ENCODE data around the gene MBD6.

The MBD6 gene

DNA sequence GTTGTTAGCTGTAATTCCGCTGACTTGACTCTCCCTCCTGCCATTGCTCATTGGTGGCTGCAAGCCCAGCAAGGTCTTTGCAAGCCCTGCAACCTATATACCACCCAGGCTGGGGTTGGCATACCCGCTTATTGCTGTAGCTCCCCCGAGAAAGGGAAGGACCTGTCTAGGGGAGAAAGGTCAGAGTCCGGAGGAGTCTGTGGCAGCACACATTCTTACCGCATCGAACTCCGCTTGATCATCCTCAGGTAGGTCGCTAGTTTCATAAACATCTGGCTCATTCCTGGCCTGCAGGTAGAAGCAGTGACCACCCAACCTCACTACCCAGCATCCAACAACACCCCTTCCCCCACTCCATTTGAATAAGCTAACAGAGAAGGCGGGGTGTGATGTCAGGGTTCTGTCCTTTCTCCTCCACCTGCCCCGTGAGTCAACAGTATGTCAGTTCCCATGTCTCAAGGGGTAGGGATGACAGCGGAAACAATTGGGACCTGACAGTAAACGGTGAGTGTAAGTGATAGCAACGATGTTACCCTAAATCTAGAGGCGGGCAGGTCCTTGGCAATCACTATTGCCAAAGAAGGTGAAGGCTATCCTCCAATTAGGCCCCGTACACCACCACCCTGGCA lies 23.3 kb downstream of the MBD6 start:
- Mint-ChIP-seq H3K27me3 (peaks cover 9% of the 10 kb centered on the region), H3K4me3 (peak overlapping the region; percentile 95), H3K27ac (peak overlapping the region; percentile 95), H3K36me3 (ENCODE audit: low read depth) (peaks cover 25% of the 10 kb centered on the region), H3K4me1 (ENCODE audit: low read depth) (peaks cover 38% of the 10 kb centered on the region), H3K9me3 (no peaks in the 10 kb centered on the region)

DNA sequence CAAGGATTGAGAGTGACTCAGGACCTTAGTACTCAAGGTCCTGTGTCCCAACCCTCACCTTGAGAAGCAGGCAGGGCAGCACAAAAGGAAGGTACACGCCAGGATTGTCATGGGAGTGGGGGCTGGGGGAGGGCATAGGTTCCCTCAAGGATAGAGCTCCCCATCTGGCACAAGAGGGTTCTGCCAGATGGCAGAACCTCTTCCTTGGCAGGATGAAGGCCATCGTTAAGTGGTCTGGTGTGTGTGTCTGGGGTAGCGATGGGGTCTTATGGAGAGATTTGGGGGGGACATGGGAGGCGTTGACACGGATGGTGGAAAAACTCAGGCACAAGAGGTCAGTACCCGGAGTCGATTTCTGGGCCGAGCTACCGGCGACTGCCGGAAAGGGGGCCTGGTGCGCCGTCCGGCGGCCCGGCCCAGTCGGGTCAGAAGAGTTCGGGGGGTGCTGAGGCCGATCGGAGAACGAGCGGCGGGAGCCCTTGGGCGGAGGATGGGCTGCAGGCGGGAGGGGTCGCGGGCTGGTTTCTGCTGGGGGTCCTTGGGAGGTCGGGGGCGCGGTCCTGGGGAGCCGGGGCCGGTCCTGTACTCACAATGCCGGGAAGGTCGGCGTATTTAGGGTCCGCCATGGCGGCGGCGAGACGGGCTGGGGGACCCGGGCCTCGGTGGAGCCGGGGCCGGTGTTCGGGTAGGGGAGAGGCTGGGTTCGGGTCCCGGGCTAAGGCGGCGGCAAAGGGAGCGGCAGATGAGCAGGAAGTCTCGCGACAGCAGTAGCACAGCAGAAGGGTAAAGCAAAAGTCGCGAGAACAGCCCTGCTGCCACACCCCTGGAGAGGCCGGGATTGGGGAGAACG lies 24.0 kb downstream of the MBD6 start, which contains the start of gene DCTN2:
TSS of gene DCTN2 (minus strand) at position 755 of the 850 bp plus-strand sequence. CDS start at position 626, 129 bp downstream.
- Mint-ChIP-seq H3K27me3 (peaks cover 9% of the 10 kb centered on the region), H3K4me3 (peak within 1 kb of the TSS; percentile 95)

DNA sequence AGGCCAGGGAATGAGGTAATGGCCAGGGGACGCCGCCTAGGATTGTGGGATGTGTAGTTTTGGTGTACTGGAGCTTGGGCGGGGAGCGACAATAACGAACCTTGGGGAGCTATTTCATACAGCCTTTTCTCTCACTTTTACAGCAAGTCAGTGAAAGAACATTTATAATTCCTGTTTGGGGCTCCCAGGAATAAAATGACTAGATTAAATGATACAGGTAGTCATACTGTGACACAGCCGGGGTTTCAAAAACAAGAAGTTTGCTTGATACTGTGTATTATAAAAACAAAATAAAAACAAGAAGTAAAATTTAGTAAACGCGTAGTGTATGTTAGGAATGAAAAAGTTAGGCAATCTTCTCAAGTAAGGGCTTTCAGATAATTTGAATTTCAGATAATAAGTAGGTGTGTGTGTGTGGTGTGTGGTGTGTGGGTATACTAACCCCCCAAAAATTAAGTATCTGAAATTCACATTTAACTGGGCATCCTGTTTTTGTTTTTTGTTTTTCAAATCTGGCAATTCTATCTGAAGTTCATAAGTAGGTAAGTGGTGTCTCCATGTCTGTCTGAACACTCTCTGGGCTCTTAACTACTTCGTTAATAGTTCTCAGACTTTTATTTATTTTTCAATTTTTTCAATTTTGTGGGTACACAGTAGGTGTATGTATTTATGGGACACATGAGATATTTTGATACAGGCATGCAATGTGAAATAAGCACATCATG lies 24.8 kb downstream of the MBD6 start:
- peaks cover 9% of the 10 kb centered on the region for H3K27me3 Mint-ChIP-seq
- no peaks in the 10 kb centered on the region for H3K9me3 Mint-ChIP-seq
- H3K27ac Mint-ChIP-seq, result peak overlapping the region; percentile 45
- peaks cover 20% of the 10 kb centered on the region for H3K36me3 Mint-ChIP-seq (ENCODE audit: low read depth)
- peak overlapping the region; percentile 95 for H3K4me3 Mint-ChIP-seq
- H3K4me1 Mint-ChIP-seq (ENCODE audit: low read depth), result peaks cover 38% of the 10 kb centered on the region

More for the DNA sequence above, 24.0 kb downstream of the MBD6 start, which contains the start of gene DCTN2:
- Mint-ChIP-seq H3K27ac (peak within 1 kb of the TSS; percentile 95), H3K4me1 (ENCODE audit: low read depth) (peaks cover 38% of the 10 kb centered on the region), H3K36me3 (ENCODE audit: low read depth) (peaks cover 20% of the 10 kb centered on the region), H3K9me3 (no peaks in the 10 kb centered on the region)

DNA sequence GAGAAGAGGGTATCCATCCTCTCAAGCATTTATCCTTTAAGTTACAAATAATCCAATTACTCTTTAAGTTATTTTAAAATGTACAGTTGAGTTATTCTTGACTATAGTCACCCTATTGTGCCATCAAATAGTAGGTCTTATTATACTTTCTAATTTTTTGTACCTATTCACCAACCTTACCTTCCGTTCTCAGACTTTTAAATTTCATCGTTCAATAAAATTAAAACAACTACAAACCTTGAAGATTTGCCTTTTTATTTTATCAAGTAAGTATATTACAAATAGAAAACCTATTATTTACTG lies 25.3 kb downstream of the MBD6 start:
- peaks cover 20% of the 10 kb centered on the region for H3K36me3 Mint-ChIP-seq (ENCODE audit: low read depth)
- H3K27ac Mint-ChIP-seq, result no peak overlapping the region
- no peak overlapping the region for H3K4me3 Mint-ChIP-seq
- peaks cover 38% of the 10 kb centered on the region for H3K4me1 Mint-ChIP-seq (ENCODE audit: low read depth)
- H3K27me3 Mint-ChIP-seq, result peaks cover 9% of the 10 kb centered on the region
- H3K9me3 Mint-ChIP-seq, result no peaks in the 10 kb centered on the region

DNA sequence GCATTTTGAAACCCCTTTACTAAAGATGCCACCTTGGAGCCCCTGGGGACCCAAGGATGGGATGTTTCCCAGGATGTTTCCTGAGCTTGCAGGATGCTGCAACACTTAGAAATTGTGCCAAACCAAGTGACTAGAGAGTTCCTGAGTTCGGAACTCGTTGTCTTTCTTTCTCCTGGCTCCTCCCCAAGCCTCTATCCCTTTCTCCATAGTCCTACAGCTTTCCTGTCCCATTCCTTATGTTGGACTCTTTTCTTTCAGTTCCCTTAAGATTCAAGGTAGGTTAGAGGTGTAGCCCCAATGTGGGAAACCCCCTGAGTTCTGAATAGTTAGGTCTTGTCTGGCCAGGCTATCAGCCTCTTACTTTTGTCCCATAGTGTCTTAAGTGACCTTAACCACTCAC lies 25.9 kb downstream of the MBD6 start:
- H3K27me3 Mint-ChIP-seq, result peaks cover 9% of the 10 kb centered on the region
- peaks cover 36% of the 10 kb centered on the region for H3K4me1 Mint-ChIP-seq (ENCODE audit: low read depth)
- no peak overlapping the region for H3K4me3 Mint-ChIP-seq
- no peaks in the 10 kb centered on the region for H3K9me3 Mint-ChIP-seq
- H3K36me3 Mint-ChIP-seq (ENCODE audit: low read depth), result peaks cover 17% of the 10 kb centered on the region
- no peak overlapping the region for H3K27ac Mint-ChIP-seq

DNA sequence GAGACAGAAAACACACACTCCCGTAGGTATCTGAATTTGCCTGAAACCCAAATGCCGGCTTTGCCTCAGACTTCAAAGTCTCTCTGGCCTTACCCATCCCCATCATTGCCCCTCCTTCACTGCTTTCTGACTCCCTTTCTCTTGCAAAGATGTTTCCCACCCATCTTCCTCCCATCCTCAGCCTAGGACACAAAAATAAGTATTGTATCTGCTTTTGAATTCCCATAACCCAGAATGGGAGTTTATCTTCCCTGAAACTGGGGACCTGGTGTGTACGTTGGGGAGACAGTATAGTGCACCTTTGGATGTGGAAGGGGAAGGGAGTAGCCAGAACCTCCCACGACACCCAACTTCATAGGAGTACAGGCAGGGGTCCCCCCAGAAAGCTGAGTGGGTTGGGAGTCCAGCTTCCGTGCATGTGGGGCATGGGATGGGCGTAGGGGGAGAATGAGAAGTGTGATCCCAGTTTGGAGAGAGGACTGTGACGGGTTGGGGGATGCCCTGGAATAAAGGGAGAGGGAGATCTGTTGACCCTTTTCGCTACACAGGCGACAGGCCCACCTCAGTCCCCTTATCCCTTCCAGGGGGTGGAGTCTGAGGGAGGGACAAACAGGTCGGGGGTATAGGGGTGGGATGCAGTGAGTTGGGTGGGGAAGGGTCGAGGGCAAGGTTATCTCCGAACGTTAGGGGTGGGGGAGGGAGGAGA lies 26.7 kb downstream of the MBD6 start:
- Mint-ChIP-seq H3K4me3 (peak overlapping the region; percentile 76), H3K27me3 (peaks cover 9% of the 10 kb centered on the region), H3K27ac (no peak overlapping the region), H3K4me1 (ENCODE audit: low read depth) (peaks cover 33% of the 10 kb centered on the region), H3K9me3 (no peaks in the 10 kb centered on the region), H3K36me3 (ENCODE audit: low read depth) (peaks cover 15% of the 10 kb centered on the region)

DNA sequence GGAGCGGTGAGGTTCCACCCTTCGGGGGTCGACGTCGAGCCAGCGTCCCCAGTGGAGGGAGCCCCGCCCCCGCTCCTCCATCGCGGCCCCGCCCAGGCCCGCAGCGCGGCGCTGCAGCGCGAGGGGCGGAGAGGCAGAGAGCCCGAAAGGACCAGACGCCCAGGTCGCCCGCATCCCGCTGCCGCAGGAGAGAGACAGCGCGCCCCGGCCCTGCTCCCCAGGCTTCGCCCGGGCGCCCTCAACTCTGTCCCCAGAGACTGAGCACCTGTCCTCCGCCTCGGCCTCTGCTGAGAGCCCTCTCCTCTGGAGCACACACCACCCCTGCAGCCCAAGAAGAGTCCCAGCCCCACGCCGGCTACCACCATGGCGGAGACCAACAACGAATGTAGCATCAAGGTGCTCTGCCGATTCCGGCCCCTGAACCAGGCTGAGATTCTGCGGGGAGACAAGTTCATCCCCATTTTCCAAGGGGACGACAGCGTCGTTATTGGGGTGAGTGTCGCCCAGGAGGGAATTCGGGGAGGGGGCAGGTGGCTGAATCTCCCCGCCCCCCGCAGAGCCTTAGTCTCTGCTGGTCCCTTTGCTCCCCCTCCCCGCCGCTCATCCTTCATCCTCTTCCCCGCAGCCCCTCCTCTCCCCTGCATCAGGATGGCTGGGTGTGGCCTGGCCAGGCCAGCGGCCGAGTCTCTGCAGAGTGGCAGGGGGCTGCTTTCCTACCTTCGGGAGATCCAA lies 27.5 kb downstream of the MBD6 start, which contains the start of gene KIF5A:
TSS of gene KIF5A (plus strand) at position 136 of the 732 bp plus-strand sequence. CDS start at position 364, 228 bp downstream.
- Mint-ChIP-seq H3K4me3 (peak within 1 kb of the TSS; percentile 76), H3K9me3 (no peaks in the 10 kb centered on the region), H3K4me1 (ENCODE audit: low read depth) (peaks cover 28% of the 10 kb centered on the region), H3K27me3 (peaks cover 9% of the 10 kb centered on the region), H3K27ac (no peak within 1 kb of the TSS), H3K36me3 (ENCODE audit: low read depth) (peaks cover 10% of the 10 kb centered on the region)

DNA sequence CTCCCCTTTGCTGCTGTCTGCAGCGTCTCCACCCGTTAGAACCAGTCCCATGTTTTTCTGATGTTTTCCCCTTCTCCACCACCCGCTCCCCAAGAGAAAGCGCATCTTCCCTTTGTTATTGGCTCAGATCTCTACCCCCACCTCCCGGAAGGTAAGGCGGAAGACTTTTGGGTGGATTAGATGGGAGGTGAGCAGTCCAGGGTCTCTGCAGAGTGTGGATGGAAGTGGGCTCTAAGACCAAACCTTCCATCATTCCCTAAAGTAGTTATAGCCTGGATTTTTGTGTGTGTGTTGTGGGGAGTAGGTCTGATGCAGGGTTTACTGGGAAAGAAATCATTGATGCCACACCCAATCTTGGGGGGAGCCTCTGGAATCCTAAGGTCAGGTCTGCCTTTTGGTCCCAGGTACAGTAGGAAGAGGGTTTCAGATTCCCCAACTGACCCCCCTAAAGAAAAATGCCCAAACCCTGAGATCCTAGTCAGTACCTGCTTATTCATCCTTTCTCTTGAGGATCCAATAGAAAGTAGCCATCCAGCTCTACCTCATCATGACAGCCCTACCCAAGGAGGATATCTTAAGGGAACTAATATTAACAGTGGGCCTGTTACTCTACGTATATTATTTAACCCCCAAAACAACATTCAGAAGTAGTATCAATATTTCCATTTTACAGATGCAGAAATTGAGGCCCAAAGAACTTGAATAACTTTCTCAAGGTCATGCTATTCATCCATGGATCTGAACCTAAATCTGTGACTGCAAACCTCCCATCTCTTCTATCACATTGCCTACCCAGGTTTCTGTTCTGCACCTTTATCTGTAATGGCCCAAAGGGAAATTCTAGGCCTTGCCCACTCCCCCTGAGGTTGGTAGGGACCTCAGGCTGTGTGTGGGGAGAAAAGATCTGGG lies 28.3 kb downstream of the MBD6 start:
- H3K27me3 Mint-ChIP-seq, result peaks cover 9% of the 10 kb centered on the region
- no peak overlapping the region for H3K27ac Mint-ChIP-seq
- H3K36me3 Mint-ChIP-seq (ENCODE audit: low read depth), result peaks cover 3% of the 10 kb centered on the region
- H3K4me3 Mint-ChIP-seq, result peak overlapping the region; percentile 76
- no peaks in the 10 kb centered on the region for H3K9me3 Mint-ChIP-seq
- peaks cover 20% of the 10 kb centered on the region for H3K4me1 Mint-ChIP-seq (ENCODE audit: low read depth)

DNA sequence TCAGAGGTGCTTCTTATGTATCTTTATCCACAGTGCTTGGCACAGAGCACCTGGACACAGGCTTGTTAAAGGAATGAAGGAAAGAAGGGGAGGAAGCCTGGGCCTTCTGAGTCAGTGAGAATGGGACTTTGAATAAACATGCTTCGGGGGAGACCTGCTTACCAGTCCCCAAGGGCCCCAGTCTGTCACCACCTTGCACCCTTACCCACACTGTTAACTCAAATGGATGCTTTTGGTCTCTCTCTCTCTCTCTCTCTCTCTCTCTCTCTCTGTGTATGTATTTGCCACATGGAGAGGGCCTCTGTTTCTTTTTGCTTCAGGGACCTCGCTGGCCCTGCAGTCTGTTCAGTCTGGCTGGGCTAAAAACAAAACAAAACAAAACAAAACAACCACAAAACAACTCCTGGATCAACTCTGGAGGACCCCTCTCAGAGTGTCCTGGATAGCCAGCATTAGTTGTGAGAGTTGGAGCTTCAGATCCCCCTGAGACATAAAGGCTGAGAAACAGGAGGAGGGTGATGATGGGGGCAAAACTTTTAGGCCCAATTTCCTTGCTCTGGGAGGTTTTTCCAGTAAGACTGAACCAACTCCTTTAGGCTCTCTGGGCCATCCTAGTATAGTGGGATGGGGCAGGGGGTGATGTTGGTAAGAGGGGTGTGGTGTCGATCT lies 29.1 kb downstream of the MBD6 start:
- no peak overlapping the region for H3K27ac Mint-ChIP-seq
- no peaks in the 10 kb centered on the region for H3K9me3 Mint-ChIP-seq
- H3K36me3 Mint-ChIP-seq (ENCODE audit: low read depth), result no peaks in the 10 kb centered on the region
- peaks cover 9% of the 10 kb centered on the region for H3K27me3 Mint-ChIP-seq
- peaks cover 16% of the 10 kb centered on the region for H3K4me1 Mint-ChIP-seq (ENCODE audit: low read depth)
- no peak overlapping the region for H3K4me3 Mint-ChIP-seq

DNA sequence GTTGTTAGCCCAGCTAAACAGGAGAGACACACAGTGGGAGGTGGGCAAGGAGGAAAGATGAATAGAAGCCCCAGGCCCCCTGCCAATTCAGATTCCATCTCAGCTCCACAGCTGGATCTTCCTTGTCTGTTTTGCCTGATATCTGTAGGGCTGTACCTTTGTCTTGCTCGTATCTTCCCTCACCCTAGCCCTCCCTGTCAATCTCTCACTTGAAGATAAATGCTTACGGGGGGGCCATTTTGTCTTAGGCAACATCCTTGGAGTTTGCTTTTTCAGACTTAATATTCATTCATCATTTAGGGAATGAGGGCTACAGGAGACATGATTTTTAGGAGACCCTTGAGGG lies 29.7 kb downstream of the MBD6 start:
- Mint-ChIP-seq H3K27ac (no peak overlapping the region), H3K9me3 (no peaks in the 10 kb centered on the region), H3K36me3 (ENCODE audit: low read depth) (no peaks in the 10 kb centered on the region), H3K4me3 (no peak overlapping the region), H3K27me3 (peaks cover 9% of the 10 kb centered on the region), H3K4me1 (ENCODE audit: low read depth) (peaks cover 13% of the 10 kb centered on the region)

DNA sequence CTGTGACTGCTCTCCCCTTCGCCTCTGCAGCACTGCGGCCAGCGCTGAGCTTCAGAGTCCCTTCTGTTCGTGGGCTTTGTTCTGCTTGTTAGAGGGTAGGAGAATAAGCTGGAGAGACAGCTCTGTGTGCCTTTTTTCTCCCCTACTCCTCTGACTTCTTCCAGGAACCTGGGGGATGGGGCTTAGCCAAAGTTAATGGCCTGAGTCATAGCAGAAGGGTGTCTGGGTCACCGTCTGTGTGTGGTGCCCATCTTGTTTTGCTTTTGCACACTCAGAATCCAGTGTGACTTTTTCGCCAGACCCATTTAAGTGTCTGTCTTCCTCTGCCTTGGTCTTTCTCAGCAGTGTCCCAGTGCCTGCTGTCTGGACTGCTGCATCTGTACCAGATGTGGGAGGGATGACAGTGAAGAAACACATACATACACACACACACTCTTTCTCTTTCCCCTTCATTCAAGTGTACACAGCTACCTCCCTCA lies 30.2 kb downstream of the MBD6 start:
- no peaks in the 10 kb centered on the region for H3K36me3 Mint-ChIP-seq (ENCODE audit: low read depth)
- no peak overlapping the region for H3K4me3 Mint-ChIP-seq
- H3K27ac Mint-ChIP-seq, result no peak overlapping the region
- H3K27me3 Mint-ChIP-seq, result peaks cover 9% of the 10 kb centered on the region
- no peaks in the 10 kb centered on the region for H3K9me3 Mint-ChIP-seq
- H3K4me1 Mint-ChIP-seq (ENCODE audit: low read depth), result peaks cover 8% of the 10 kb centered on the region

DNA sequence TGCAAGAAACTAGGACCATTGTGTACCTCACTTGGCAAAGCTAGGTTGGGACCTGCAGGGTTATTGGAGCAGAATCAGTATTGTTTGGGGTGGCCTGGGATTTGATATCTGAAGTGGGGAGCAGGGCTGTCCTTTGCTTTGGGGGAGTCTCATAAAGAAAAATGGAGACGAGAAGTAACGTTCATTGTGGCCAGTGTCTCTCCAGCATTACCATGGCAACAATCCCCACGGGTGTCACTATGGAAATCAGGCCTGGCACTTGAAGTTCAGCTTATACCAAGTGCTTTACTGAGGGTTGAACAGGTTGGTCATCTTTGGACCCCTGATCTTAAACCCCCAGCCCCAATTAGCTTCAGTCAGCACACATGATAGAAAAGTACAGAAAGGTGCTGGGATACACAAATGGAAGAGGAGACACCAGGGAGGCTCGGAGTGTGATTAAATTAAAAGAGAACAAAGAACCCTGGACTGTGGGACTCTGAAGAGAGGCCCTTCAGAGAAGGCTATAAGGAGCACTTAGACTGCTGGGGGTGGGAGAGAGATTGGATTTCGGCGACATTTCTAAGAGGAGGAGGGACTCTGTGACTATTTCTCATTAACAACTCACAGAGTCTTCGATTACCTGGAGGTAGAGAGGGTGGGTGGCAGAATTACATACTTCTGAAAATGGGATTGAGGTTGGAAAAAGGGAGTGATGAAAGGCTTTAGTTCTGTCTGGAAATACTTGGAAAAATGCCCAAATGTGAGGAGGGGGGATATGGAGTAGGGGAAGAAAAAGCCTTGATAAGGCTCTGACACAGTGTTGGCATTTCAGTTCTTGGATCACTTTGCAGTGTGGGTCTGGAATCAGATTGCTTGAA lies 30.9 kb downstream of the MBD6 start:
- Mint-ChIP-seq H3K27ac (no peak overlapping the region), H3K27me3 (peaks cover 9% of the 10 kb centered on the region), H3K36me3 (ENCODE audit: low read depth) (no peaks in the 10 kb centered on the region), H3K4me1 (ENCODE audit: low read depth) (peaks cover 8% of the 10 kb centered on the region), H3K9me3 (no peaks in the 10 kb centered on the region), H3K4me3 (no peak overlapping the region)

Data from stimulated activated naive CD8-positive, alpha-beta T cell treated with anti-CD3 and anti-CD28 coated beads, Interleukin-15, Interleukin-2, amounts not matched to agents 100 ng/mL and 50 ng/mL, for 24 hours (primary cell).